Subcutaneous adipose tissue (tissue), 4 donors: ENCODE results near the gene KREMEN2. TPM values are rescaled to one million over a fixed set of nuclear protein-coding genes. Genes with fewer than 3 reads are reported as not detected.

ENCODE experiments used
- CTCF ChIP-seq: fragments of 450-650 bp; IDR thresholded peaks from one replicate; pipeline ENCODE4 v1.5.1; 2016; ENCODE audit warnings: low read depth, mild to moderate bottlenecking, control low read depth, antibody characterized with exemption, moderate library complexity
- total RNA-seq, 4 donors: library from RNA; depleted of rRNA; stranded (reverse); fragments of >200 nt; gene quantifications; one replicate each; pipeline ENCODE4 v1.1.0, GENCODE V29; 2016

KREMEN2 gene
- total RNA-seq, 4 donors from 2014 or later: not detected

- TF ChIP-seq CTCF: no peak
These were observed 29.6 kb upstream of the KREMEN2 start for GRCh38 chr16:2934450-2934849.

GRCh38 chr16:2936436-2937011 is 27.6 kb upstream of the KREMEN2 start:
- no peak for TF ChIP-seq CTCF

DNA sequence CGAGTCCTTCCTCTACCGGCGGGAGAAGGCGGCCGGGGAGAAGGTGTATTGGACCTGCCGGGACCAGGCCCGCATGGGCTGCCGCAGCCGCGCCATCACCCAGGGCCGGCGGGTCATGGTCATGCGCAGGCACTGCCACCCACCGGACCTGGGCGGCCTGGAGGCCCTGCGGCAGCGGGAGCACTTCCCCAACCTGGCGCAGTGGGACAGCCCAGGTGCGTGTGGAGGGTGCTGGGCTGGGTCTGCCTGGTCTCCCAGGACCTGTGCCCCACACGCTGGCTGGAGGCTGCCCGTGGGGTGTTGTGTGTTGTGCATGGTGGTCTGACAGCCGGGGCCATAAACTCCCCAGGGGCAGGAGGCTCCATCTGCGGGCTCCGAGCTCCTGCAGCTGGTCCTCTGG is 26.9 kb upstream of the KREMEN2 start:
- TF ChIP-seq CTCF: no peak

DNA sequence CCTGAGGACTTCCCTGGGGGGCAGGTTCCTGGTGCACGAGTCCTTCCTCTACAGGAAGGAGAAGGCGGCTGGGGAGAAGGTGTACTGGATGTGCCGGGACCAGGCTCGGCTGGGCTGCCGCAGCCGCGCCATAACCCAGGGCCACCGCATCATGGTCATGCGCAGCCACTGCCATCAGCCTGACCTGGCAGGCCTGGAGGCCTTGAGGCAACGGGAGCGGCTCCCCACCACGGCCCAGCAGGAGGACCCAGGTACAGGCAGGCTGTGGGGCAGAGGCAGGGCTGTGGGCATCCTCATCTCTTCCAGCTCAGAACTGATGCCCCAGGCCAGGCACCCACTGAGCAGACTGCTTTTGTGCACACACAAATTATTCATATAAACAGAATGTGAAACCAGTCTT is 25.9 kb upstream of the KREMEN2 start:
- no peak for TF ChIP-seq CTCF

DNA sequence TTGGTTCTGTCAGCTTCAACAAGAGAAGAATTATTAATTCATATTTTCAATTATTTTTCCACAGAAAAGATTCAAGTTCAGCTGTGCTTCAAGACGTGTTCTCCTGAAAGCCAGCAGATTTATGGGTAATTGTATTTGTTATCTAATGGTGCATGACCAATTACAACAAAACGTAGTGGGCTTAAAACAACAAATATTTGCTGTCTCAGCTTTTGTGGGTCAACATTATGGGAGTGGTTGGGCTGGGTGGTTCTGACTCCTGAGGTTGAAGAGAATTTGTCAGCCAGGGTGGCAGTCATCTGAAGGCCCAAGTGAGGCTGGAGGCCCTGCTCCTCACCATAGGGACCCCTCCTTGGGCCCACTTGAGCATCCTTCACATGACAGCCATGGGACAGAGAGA is 24.1 kb upstream of the KREMEN2 start:
- no peak for TF ChIP-seq CTCF

DNA sequence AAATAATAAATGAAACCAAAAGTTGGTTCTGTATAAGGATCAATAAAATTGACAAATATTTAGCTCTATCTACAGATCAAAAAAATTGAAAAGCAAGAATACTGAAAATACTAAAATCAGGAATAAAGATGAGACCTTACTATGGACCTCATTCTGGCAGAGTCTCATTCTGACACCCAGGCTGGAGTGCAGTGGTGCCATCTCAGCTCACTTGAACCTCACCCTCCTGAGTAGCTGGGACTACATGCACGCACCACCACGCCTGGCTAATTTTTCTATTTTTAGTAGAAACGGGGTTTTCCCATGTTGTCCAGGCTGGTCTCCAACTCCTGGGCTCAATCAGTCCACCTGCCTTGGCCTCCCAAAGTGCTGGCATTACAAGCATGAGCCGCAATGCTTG is 22.0 kb upstream of the KREMEN2 start:
- no peak for TF ChIP-seq CTCF

GRCh38 chr16:2946649-2947048 is 17.4 kb upstream of the KREMEN2 start:
- no peak for TF ChIP-seq CTCF
